GM18909 (cell line): ENCODE measurements around the gene ZNF618.

ENCODE experiments used
- ATAC-seq: cut with Tn5 transposase; IDR thresholded peaks from one replicate; pipeline ENCODE4 v1.9.1; 2021; ENCODE audit warnings: mild to moderate bottlenecking; ENCODE audit not compliant: unreplicated experiment, poor library complexity

Gene ZNF618

GRCh38 chr9:113907282-113907681, 31.2 kb downstream of the ZNF618 start:
- ATAC-seq = no peak

GRCh38 chr9:113909421-113909820, 33.3 kb downstream of the ZNF618 start:
- no peak for ATAC-seq

- ATAC-seq = no peak
Observed at GRCh38 chr9:113910036-113910639, 34.0 kb downstream of the ZNF618 start.

GRCh38 chr9:113911850-113912557, 35.9 kb downstream of the ZNF618 start:
- no peak for ATAC-seq

- ATAC-seq = no peak
Observed at GRCh38 chr9:113912816-113913215, 36.7 kb downstream of the ZNF618 start.

- no peak for ATAC-seq
Observed at GRCh38 chr9:113913426-113914195, 37.5 kb downstream of the ZNF618 start.

- no peak for ATAC-seq
Observed at GRCh38 chr9:113914517-113914916, 38.4 kb downstream of the ZNF618 start.

GRCh38 chr9:113915817-113916434, 39.8 kb downstream of the ZNF618 start:
- ATAC-seq = no peak

GRCh38 chr9:113916931-113917330, 40.8 kb downstream of the ZNF618 start:
- ATAC-seq = no peak

- ATAC-seq = no peak
Observed at GRCh38 chr9:113918697-113919350, 42.7 kb downstream of the ZNF618 start.

- no peak for ATAC-seq
Observed at GRCh38 chr9:113919382-113919781, 43.3 kb downstream of the ZNF618 start.

GRCh38 chr9:113919871-113920270, 43.8 kb downstream of the ZNF618 start:
- no peak for ATAC-seq

- no peak for ATAC-seq
Observed at GRCh38 chr9:113920872-113921271, 44.8 kb downstream of the ZNF618 start.

GRCh38 chr9:113921396-113921925, 45.4 kb downstream of the ZNF618 start:
- ATAC-seq = no peak

GRCh38 chr9:113922160-113922559, 46.1 kb downstream of the ZNF618 start:
- ATAC-seq = no peak

- no peak for ATAC-seq
Observed at GRCh38 chr9:113926211-113926610, 50.1 kb downstream of the ZNF618 start.

GRCh38 chr9:113927277-113927676, 51.2 kb downstream of the ZNF618 start:
- ATAC-seq = no peak

- no peak for ATAC-seq
Observed at GRCh38 chr9:113928269-113928668, 52.2 kb downstream of the ZNF618 start.

- ATAC-seq = no peak
Observed at GRCh38 chr9:113929634-113930389, 53.7 kb downstream of the ZNF618 start.
